GM12873 (cell line): Measurements from ENCODE around the gene ACOXL.

Source experiments
- CTCF ChIP-seq: IDR thresholded peaks from 2 replicates; pipeline ENCODE4 v1.5.1; 2012; ENCODE audit warnings: low read depth, mild to moderate bottlenecking, moderate library complexity, low read length, control low read depth; ENCODE audit not compliant: insufficient read depth; ENCODE audit errors: missing control alignments

Gene ACOXL

GRCh38 chr2:110707386-110707965 is 24.9 kb upstream of the ACOXL start:
- no peak for TF ChIP-seq CTCF

- no peak for TF ChIP-seq CTCF
Measured at GRCh38 chr2:110708455-110708854, 23.9 kb upstream of the ACOXL start.

GRCh38 chr2:110712737-110713136 is 19.6 kb upstream of the ACOXL start:
- TF ChIP-seq CTCF: no peak

- TF ChIP-seq CTCF: no peak
Measured at GRCh38 chr2:110713513-110714362, 18.6 kb upstream of the ACOXL start.

- TF ChIP-seq CTCF: no peak
Measured at GRCh38 chr2:110714452-110715224, 17.7 kb upstream of the ACOXL start.

- no peak for TF ChIP-seq CTCF
Measured at GRCh38 chr2:110716959-110717645, 15.3 kb upstream of the ACOXL start.
